Measurements from ENCODE around the gene COL10A1. TPM values are rescaled to one million over a fixed set of nuclear protein-coding genes. Genes with fewer than 3 reads are reported as not detected.

Gene COL10A1
- polyA plus RNA-seq, 1 donor from 2014 or later: not detected

DNA sequence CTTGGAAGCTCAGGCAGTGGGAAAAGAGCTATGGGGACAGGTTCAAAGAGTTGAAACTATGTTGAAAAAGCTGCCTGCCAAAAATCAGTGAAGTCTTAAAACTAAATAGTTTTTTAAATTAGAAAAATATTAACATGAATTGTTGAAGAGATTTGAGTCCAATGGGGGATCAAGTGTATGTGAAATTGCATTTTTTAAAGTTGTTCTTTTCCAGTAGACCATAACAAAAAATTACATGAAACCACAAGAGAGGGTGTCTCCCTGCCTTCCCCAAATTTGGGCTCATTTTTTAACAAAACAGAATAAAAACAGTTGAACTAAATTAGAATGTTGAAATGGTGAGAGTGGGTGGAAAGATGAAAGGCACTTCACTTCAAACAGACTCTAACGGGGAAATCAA is 31.5 kb upstream of the COL10A1 start:
- no peak overlapping the region for H3K4me3 ChIP-seq (ENCODE audit: low read length)
- TF ChIP-seq SMC3 (conservative IDR thresholded peaks at IDR 0.05; ENCODE audit: poor library complexity): no peak
- no peak for TF ChIP-seq POLR2AphosphoS5 (IDR thresholded peaks at IDR 0.05)
- no peak for TF ChIP-seq EP300 (conservative IDR thresholded peaks at IDR 0.05; ENCODE audit: poor library complexity, severe bottlenecking)
- no peak for TF ChIP-seq EZH2 (IDR thresholded peaks at IDR 0.05; ENCODE audit: borderline replicate concordance, insufficient read depth, low read length, poor library complexity, severe bottlenecking)
- TF ChIP-seq TAF1 (IDR thresholded peaks at IDR 0.05; ENCODE audit: low read depth): no peak
- no peak for TF ChIP-seq CTCF (IDR thresholded peaks at IDR 0.05; ENCODE audit: poor library complexity, severe bottlenecking)
- no peak for TF ChIP-seq REST (IDR thresholded peaks at IDR 0.05; ENCODE audit: borderline replicate concordance)
- TF ChIP-seq RAD21 (conservative IDR thresholded peaks at IDR 0.05): no peak
- TF ChIP-seq MXI1 (conservative IDR thresholded peaks at IDR 0.05; ENCODE audit: poor library complexity, severe bottlenecking): no peak
- no peaks in the 10 kb centered on the region for H3K9me2 ChIP-seq (ENCODE audit: insufficient read depth, low read length)
- H3K9me3 ChIP-seq (ENCODE audit: low read length): no peaks in the 10 kb centered on the region
- H3K27me3 ChIP-seq (ENCODE audit: insufficient read depth, low read depth, low read length): no peaks in the 10 kb centered on the region
- H3K36me3 ChIP-seq (ENCODE audit: insufficient read depth, low read length): no peaks in the 10 kb centered on the region
- no peak overlapping the region for H3K9ac ChIP-seq (ENCODE audit: low read length)
- no peak overlapping the region for H2AFZ ChIP-seq (ENCODE audit: low read depth, low read length)
- no peaks in the 10 kb centered on the region for H3F3A ChIP-seq (ENCODE audit: insufficient read depth, low read length, poor library complexity, severe bottlenecking)
- H4K20me1 ChIP-seq (ENCODE audit: insufficient read depth): no peaks in the 10 kb centered on the region
- H3K27ac ChIP-seq (ENCODE audit: low read length): no peak overlapping the region
- no peaks in the 10 kb centered on the region for H3K79me2 ChIP-seq (replicated peaks; ENCODE audit: insufficient read depth, low read length)
- no peak overlapping the region for H3K4me2 ChIP-seq (ENCODE audit: low read length)

DNA sequence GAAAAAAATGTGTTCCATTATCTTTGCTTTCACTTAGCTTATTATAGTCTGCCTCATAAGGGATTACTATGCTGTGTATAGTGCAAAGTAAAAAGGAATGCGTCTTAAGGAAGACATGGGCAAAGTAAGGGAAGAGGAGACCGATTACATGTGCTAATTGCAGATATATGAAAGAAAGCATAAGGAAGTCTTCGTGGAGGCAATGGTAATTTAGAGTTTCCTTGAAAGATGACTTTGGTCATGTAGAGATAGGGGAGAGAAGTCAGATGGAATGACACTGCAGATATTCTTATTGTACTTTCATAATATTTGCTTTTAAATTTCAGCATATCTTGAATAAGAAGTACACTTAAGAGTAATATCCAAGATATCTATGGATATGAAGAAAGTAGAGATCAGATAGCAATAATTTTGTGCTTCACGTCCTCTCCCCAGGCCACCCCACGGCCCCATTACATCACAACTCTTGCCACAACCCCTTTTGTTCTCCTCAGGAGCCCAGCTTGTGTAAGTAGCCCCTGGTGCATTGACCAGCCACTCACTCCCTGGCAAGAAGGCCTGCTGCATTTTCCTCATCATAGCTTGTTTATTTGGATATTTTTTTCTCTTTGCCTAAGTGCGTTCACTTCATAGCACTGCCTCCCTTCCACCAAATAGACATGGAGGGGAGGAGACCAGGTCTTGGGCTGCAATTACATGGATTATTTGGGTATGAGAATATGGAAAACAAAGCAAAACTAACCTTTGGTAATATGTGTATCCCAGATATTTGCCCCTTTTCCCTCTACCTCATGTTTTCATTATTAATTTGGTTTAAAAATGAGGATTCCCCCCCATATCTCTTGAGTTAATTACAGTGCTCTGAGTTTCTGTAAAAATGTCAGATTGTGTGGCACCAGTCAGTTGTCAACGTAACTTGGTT is 30.7 kb upstream of the COL10A1 start:
- Histone ChIP-seq H3K79me2 (replicated peaks; ENCODE audit: insufficient read depth, low read length) (no peaks in the 10 kb centered on the region), H3K27ac (ENCODE audit: low read length) (no peak overlapping the region), H4K20me1 (ENCODE audit: insufficient read depth) (no peaks in the 10 kb centered on the region), H3F3A (ENCODE audit: insufficient read depth, low read length, poor library complexity, severe bottlenecking) (no peaks in the 10 kb centered on the region), H3K9ac (ENCODE audit: low read length) (no peak overlapping the region), H3K4me3 (ENCODE audit: low read length) (no peak overlapping the region), H3K36me3 (ENCODE audit: insufficient read depth, low read length) (no peaks in the 10 kb centered on the region), H3K4me2 (ENCODE audit: low read length) (no peak overlapping the region), H2AFZ (ENCODE audit: low read depth, low read length) (no peak overlapping the region), H3K27me3 (ENCODE audit: insufficient read depth, low read depth, low read length) (no peaks in the 10 kb centered on the region), H3K9me3 (ENCODE audit: low read length) (no peaks in the 10 kb centered on the region), H3K9me2 (ENCODE audit: insufficient read depth, low read length) (no peaks in the 10 kb centered on the region)
- no peak for TF ChIP-seq POLR2AphosphoS5 (IDR thresholded peaks at IDR 0.05)
- TF ChIP-seq EP300 (conservative IDR thresholded peaks at IDR 0.05; ENCODE audit: poor library complexity, severe bottlenecking): no peak
- no peak for TF ChIP-seq MXI1 (conservative IDR thresholded peaks at IDR 0.05; ENCODE audit: poor library complexity, severe bottlenecking)
- no peak for TF ChIP-seq SMC3 (conservative IDR thresholded peaks at IDR 0.05; ENCODE audit: poor library complexity)
- TF ChIP-seq RAD21 (conservative IDR thresholded peaks at IDR 0.05): no peak
- TF ChIP-seq TAF1 (IDR thresholded peaks at IDR 0.05; ENCODE audit: low read depth): no peak
- TF ChIP-seq REST (IDR thresholded peaks at IDR 0.05; ENCODE audit: borderline replicate concordance): no peak
- no peak for TF ChIP-seq EZH2 (IDR thresholded peaks at IDR 0.05; ENCODE audit: borderline replicate concordance, insufficient read depth, low read length, poor library complexity, severe bottlenecking)
- TF ChIP-seq CTCF (IDR thresholded peaks at IDR 0.05; ENCODE audit: poor library complexity, severe bottlenecking): no peak

All from neural cell (in vitro differentiated cells).